GM08714 (cell line): Measurements from ENCODE around the gene CCT6B.
"Not testable (repeated sequence)": the region's sequence is repeated elsewhere in the genome, so short reads cannot be mapped to it uniquely, and the experiment has no call there.

Experiments
- H3K4me3 ChIP-seq: fragments of 200-500 bp; sonication (Bioruptor generic); 2 replicates; pipeline ENCODE4 v1.5.1; 2014; ENCODE audit warnings: mild to moderate bottlenecking, low read length, inconsistent platforms
- ZNF274 ChIP-seq: IDR thresholded peaks from 2 replicates; pipeline ENCODE4 v1.6.1; 2012; ENCODE audit warnings: mild to moderate bottlenecking, low read depth, low read length

CCT6B gene

GRCh38 chr17:34990921-34991365 is 29.7 kb upstream of the CCT6B start:
- no peak overlapping the region for H3K4me3 ChIP-seq

GRCh38 chr17:34989473-34989872 is 28.2 kb upstream of the CCT6B start:
- TF ChIP-seq ZNF274 = no peak
- H3K4me3 ChIP-seq = no peak overlapping the region

More at GRCh38 chr17:34990921-34991365, 29.7 kb upstream of the CCT6B start:
- TF ChIP-seq ZNF274 = no peak

GRCh38 chr17:34988644-34989043 is 27.4 kb upstream of the CCT6B start:
- TF ChIP-seq ZNF274 = no peak
- no peak overlapping the region for H3K4me3 ChIP-seq

GRCh38 chr17:34987232-34987631 is 26.0 kb upstream of the CCT6B start:
- TF ChIP-seq ZNF274 = no peak
- H3K4me3 ChIP-seq = no peak overlapping the region

- peak overlapping the region; percentile 85 for H3K4me3 ChIP-seq
- no peak for TF ChIP-seq ZNF274
These were observed 20.4 kb upstream of the CCT6B start for GRCh38 chr17:34981538-34982241.

- peak overlapping the region; percentile 85 for H3K4me3 ChIP-seq
- TF ChIP-seq ZNF274 = no peak
These were observed 19.6 kb upstream of the CCT6B start for GRCh38 chr17:34980681-34981537.

GRCh38 chr17:34980353-34980680 is 19.1 kb upstream of the CCT6B start, which contains the start of gene LIG3:
Gene LIG3 (plus strand): TSS chr17:34980512. CDS start chr17:34983006, 2,494 bp downstream.
- peak within 1 kb of the TSS; percentile 85 for H3K4me3 ChIP-seq
- no peak for TF ChIP-seq ZNF274

- peak overlapping the region; percentile 85 for H3K4me3 ChIP-seq
- no peak for TF ChIP-seq ZNF274
These were observed 18.5 kb upstream of the CCT6B start for GRCh38 chr17:34979650-34980352.

- H3K4me3 ChIP-seq = no peak overlapping the region
- TF ChIP-seq ZNF274 = no peak
These were observed 17.9 kb upstream of the CCT6B start for GRCh38 chr17:34979153-34979552.

GRCh38 chr17:34974794-34975785 is 13.8 kb upstream of the CCT6B start:
- H3K4me3 ChIP-seq = no peak overlapping the region
- TF ChIP-seq ZNF274 = no peak

- H3K4me3 ChIP-seq = no peak overlapping the region
- TF ChIP-seq ZNF274 = no peak
These were observed 12.9 kb upstream of the CCT6B start for GRCh38 chr17:34974179-34974578.

- TF ChIP-seq ZNF274 = no peak
- no peak overlapping the region for H3K4me3 ChIP-seq
These were observed 2.8 kb downstream of the CCT6B start for GRCh38 chr17:34958438-34958837.

GRCh38 chr17:34950780-34951179 is 10.5 kb downstream of the CCT6B start:
- not testable (repeated sequence) for H3K4me3 ChIP-seq
